Adrenal gland (tissue), 5 donors: ENCODE data around the gene PEX3.

Source experiments
- POLR2A ChIP-seq, 2 donors: fragments of 450-650 bp; IDR thresholded peaks; one replicate each; pipeline ENCODE4 v1.6.1; 2017; ENCODE audit warnings: antibody characterized with exemption in 2 of 2, mild to moderate bottlenecking in 2 of 2, moderate library complexity in 1 of 2
- TF ChIP-seq, protein P1 (sequence below), 6 experiments: fragments of 450-650 bp in 4 of 6; fragments of 200-600 bp in 2 of 6; sonication (generic) in 1 of 6; IDR thresholded peaks; 1 replicate in 5 of 6; 2 replicates in 1 of 6; pipeline versions ENCODE4 v1.5.1 to v1.8.0; 2016 to 2021; ENCODE audit warnings: antibody characterized with exemption in 6 of 6, mild to moderate bottlenecking in 2 of 6, moderate library complexity in 1 of 6
- donor health status: DM: no; HTN: no; CAD: no.

DNA sequence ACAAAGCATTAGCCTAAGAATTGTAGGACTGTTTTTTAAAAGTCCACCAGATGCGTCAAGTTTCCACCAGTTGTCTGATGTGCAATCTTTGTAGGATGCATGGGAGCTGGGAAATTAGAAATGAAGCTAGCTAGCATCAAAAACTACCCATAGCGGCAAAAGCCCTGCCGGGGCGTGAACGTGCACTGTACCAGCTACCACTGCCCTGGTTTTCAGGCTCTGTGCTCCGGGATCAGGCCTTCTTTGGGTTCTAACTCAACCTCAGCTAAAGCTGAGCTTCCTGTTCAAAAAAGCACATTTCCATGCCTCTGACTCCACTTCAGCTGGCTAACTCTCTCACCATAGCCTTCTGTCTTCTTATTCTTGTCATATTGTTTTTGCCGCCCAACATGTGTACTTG lies 87.8 kb downstream of the PEX3 start:
- TF ChIP-seq, protein P1, sequence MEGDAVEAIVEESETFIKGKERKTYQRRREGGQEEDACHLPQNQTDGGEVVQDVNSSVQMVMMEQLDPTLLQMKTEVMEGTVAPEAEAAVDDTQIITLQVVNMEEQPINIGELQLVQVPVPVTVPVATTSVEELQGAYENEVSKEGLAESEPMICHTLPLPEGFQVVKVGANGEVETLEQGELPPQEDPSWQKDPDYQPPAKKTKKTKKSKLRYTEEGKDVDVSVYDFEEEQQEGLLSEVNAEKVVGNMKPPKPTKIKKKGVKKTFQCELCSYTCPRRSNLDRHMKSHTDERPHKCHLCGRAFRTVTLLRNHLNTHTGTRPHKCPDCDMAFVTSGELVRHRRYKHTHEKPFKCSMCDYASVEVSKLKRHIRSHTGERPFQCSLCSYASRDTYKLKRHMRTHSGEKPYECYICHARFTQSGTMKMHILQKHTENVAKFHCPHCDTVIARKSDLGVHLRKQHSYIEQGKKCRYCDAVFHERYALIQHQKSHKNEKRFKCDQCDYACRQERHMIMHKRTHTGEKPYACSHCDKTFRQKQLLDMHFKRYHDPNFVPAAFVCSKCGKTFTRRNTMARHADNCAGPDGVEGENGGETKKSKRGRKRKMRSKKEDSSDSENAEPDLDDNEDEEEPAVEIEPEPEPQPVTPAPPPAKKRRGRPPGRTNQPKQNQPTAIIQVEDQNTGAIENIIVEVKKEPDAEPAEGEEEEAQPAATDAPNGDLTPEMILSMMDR (IDR thresholded peaks at IDR 0.05) = no peak
- no peak for TF ChIP-seq POLR2A (IDR thresholded peaks at IDR 0.05)
